Measurements from ENCODE around the gene FLT3LG. TPM values are rescaled to one million over a fixed set of nuclear protein-coding genes. Genes with fewer than 3 reads are reported as not detected.

Gene FLT3LG
- total and polyA plus RNA-seq, 2 of the 8 experiments (the other 6 are each of a cell fraction or from before 2014, with no cell fraction given), result 1.6 to 3.2 TPM

DNA sequence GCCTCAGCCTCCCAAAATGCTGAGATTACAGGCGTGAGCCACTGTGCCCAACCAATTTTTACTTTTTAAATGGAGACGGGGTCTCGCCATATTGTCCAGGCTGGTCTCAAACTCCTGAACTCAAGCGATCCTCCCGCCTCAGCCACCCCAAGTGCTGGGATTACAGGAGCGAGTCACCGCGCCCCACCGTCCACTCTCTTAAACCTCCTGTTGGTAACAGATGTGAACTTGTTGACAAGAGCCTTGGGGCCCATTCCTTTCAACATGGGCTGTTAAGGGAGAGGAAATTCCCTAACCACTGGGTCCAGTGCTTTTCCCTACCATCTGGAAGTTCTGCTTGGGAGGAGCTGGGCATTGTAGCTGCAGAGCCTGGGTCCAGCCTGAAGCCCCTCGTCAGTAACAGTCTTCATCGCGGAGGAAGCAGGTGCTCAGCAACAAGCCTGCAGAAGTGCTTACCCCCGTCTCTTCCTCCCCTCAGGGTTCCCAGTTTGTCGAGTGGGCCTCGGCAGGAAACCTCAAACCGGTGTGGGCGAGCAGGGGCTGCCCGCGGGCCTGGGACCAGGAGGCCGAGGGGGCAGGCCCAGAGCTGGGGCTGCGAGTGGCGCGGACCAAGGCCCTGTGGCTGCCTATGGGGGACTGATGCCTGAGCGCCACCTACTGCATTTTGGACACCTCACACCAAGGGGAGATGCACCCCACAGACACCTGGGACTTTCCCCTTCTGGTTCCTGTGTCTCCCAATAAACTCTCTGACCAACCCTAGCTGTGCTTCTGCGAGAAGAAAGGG lies 4.0 kb upstream of the FLT3LG start (continued):
- no peak for TF ChIP-seq ATF2 (IDR thresholded peaks at IDR 0.05; ENCODE audit: low read length)
- TF ChIP-seq CTBP2 (IDR thresholded peaks at IDR 0.05; ENCODE audit: borderline replicate concordance, insufficient read depth, insufficient read length, low read length), result no peak
- no peak for TF ChIP-seq SIRT6 (IDR thresholded peaks at IDR 0.05; ENCODE audit: low read length)
- TF ChIP-seq HDAC6 (IDR thresholded peaks at IDR 0.05; ENCODE audit: low read depth, low read length), result no peak
- no peak for TF ChIP-seq SIN3A (conservative IDR thresholded peaks at IDR 0.05 in 1 of 2, IDR thresholded peaks at IDR 0.05 in 1 of 2; ENCODE audit: low read depth in 1 of 2, low read length in 2 of 2)
- TF ChIP-seq TAF1 (IDR thresholded peaks at IDR 0.05; ENCODE audit: low read depth, low read length), result no peak
- no peak for TF ChIP-seq CHD2 (IDR thresholded peaks at IDR 0.05; ENCODE audit: low read length)
- no peak for TF ChIP-seq YY1 (IDR thresholded peaks at IDR 0.05; ENCODE audit: low read depth, low read length)

Measured in H1 (cell line).